ENCODE results near the gene SRRD.

DNA sequence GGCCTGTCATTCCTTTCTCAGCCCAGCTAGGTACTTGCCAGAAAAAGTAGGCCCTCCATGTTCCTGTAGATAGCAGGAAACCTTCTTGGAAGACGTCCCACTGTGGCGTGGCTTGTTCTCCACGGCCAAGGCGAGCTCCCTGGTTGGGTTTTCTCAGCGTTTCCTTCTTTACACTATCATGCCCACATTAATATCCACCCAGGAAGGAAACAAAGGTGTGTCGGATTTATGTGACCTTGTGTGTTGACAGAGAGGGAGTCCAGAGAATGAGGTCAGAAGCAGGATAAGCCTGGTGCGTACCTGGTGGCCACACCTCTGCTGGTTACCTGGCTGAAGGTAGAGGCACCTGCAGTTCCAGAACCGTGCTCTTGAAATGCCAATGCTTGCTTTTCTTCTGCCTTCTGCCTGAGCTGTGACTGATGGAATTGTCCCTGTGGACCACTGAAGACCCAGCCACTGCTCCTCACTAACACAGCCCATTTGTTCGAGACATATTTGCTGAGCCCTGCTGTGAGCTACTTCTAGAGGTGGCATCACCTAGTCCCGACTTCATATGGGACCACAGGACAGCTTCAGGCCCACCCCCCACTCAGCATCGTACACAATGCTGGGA, 46.7 kb upstream of the SRRD start:
- no peak for TF ChIP-seq ZNF274 (IDR thresholded peaks at IDR 0.05; ENCODE audit: low read depth, low read length)
- no peak for TF ChIP-seq SUZ12 (IDR thresholded peaks at IDR 0.05; ENCODE audit: extremely low read depth, insufficient read depth, insufficient read length)
- TF ChIP-seq YY1 (IDR thresholded peaks at IDR 0.05; ENCODE audit: insufficient read depth, insufficient read length): no peak

Data from NT2/D1 (cell line).